A549 (cell line): Measurements from ENCODE around the gene PPP1R12B.
"Not testable (repeated sequence)": the region's sequence is repeated elsewhere in the genome, so short reads cannot be mapped to it uniquely, and the experiment has no call there.

ENCODE experiments used
- CBX2 ChIP-seq: fragments of 200-600 bp; sonication (generic); IDR thresholded peaks from 2 replicates; pipeline ENCODE4 v1.6.1; 2016; ENCODE audit warnings: low read depth, mild to moderate bottlenecking, borderline replicate concordance
- CBX8 ChIP-seq: fragments of 200-600 bp; sonication (generic); IDR thresholded peaks from 2 replicates; pipeline ENCODE4 v1.6.1; 2016
- CEBPB ChIP-seq, 2 experiments: fragments of >200 bp in 1 of 2; sonication (Bioruptor Twin) in 1 of 2; formaldehyde crosslinking in 1 of 2; IDR thresholded peaks; 2 replicates each; pipeline ENCODE4 v1.6.1; 2012 to 2016
- CHD2 ChIP-seq: fragments of 150-350 bp; IDR thresholded peaks from 2 replicates; pipeline ENCODE4 v1.6.1; 2014; ENCODE audit warnings: low read length; ENCODE audit not compliant: partially characterized antibody
- CTCF ChIP-seq: fragments of >200 bp; sonication (Bioruptor Twin); formaldehyde crosslinking; IDR thresholded peaks from 3 replicates; pipeline ENCODE4 v1.5.1; 2016
- ESRRA ChIP-seq: fragments of 150-350 bp; IDR thresholded peaks from 2 replicates; pipeline ENCODE4 v1.6.1; 2014; ENCODE audit warnings: mild to moderate bottlenecking, low read length, borderline replicate concordance
- HOXB5 ChIP-seq: fragments of 250-450 bp; sonication (Bioruptor Pico); IDR thresholded peaks from 2 replicates; pipeline ENCODE4 v1.5.0; 2020; ENCODE audit warnings: mild to moderate bottlenecking, moderate library complexity
- NPAS2 ChIP-seq: fragments of 250-450 bp; sonication (Bioruptor Pico); IDR thresholded peaks from 2 replicates; pipeline ENCODE4 v1.8.0; 2022; ENCODE audit warnings: mild to moderate bottlenecking, moderate library complexity, borderline replicate concordance
- POLR2A ChIP-seq: IDR thresholded peaks from 2 replicates; pipeline ENCODE4 v1.6.1; 2012; ENCODE audit warnings: mild to moderate bottlenecking, low read length
- RFX5 ChIP-seq: fragments of 450-650 bp; IDR thresholded peaks from 2 replicates; pipeline ENCODE4 v1.7.1; 2014; ENCODE audit warnings: antibody characterized with exemption, mild to moderate bottlenecking, moderate library complexity
- RNF2 ChIP-seq: fragments of 200-600 bp; sonication (generic); IDR thresholded peaks from 2 replicates; pipeline ENCODE4 v1.6.1; 2016; ENCODE audit warnings: low read depth, mild to moderate bottlenecking, antibody characterized with exemption, moderate library complexity, borderline replicate concordance
- SMC3 ChIP-seq: fragments of >200 bp; sonication (Bioruptor Twin); formaldehyde crosslinking; IDR thresholded peaks from 3 replicates; pipeline ENCODE4 v1.6.1; 2018; ENCODE audit warnings: inconsistent platforms
- USF2 ChIP-seq: fragments of 450-650 bp; IDR thresholded peaks from 2 replicates; pipeline ENCODE4 v1.6.1; 2014; ENCODE audit warnings: antibody characterized with exemption

DNA sequence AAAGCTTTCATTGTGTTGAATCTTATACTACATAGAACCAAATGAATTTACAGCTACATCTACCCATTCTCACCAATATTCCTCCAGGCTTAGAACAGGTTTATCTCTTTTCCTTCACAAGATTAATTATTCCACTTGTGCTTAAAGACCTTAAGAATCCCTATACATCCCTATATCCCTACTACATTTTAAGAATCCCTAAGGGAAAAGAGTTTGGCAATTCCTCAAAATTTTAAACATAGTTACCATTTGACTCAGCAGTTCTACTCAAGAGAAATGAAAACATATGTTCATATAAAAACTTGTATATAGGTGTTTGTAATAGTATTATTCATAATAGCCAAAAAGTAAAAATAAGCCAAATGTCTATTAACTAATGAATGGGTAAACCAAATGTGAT lies 140.6 kb downstream of the PPP1R12B start:
- TF ChIP-seq CBX8; NPAS2 (CRISPR knock-in tag); SMC3; CTCF; HOXB5; RNF2; USF2; POLR2A; ESRRA; CEBPB (IDR thresholded peaks at IDR 0.05); CHD2; RFX5; CBX2: not testable (repeated sequence)
